ENCODE data around the gene TTBK2. TPM values are rescaled to one million over a fixed set of nuclear protein-coding genes. Genes with fewer than 3 reads are reported as not detected.

Gene TTBK2
- total and polyA plus RNA-seq, 10 of the 15 experiments (the other 5 are each of a cell fraction or from before 2014, with no cell fraction given) = 0.66 to 9.1 (median 3.7) TPM

GRCh38 chr15:42720071-42720470 is 200.5 kb downstream of the TTBK2 start:
- H3K9me3 ChIP-seq (replicated peaks; ENCODE audit: control insufficient read depth, insufficient read depth, low read length) = no peaks in the 10 kb centered on the region
- no peak overlapping the region for H3K4me3 ChIP-seq
- no peak for ATAC-seq
- BruUV-seq (replicated peaks) = no TSS peak
- 94% methylated on average over 3 of the region's 3 CpGs for WGBS (ENCODE audit: insufficient coverage, insufficient replicate concordance, low lambda C conversion rate, missing lambda C conversion rate)
- SMC1A ChIA-PET (ENCODE audit: uncharacterized antibody, unreplicated experiment) = no interaction called here
- H3K27ac ChIP-seq (ENCODE audit: control insufficient read depth, insufficient read depth) = no peak overlapping the region
- H3K36me3 ChIP-seq (ENCODE audit: control insufficient read depth in 2 of 2, insufficient read depth in 2 of 2, low read length in 1 of 2) = peaks cover 10 to 12% of the 10 kb centered on the region in 2 experiments
- no peak for FAIRE-seq
- H3K27me3 ChIP-seq (replicated peaks in 1 of 2; ENCODE audit: control insufficient read depth in 2 of 2, insufficient read depth in 2 of 2, low read length in 1 of 2) = no peaks in the 10 kb centered on the region
- no peak overlapping the region for H3K9ac ChIP-seq (ENCODE audit: control insufficient read depth, insufficient read depth, low read length)
- H2AFZ ChIP-seq (ENCODE audit: control insufficient read depth, low read depth, low read length) = no peak overlapping the region
- in situ Hi-C loops (cut with MboI) (no loop called here), intact Hi-C loops (cut with micrococcal nuclease; ENCODE audit: unreplicated experiment) (no loop called here)
- TF ChIP-seq IRF4 (IDR thresholded peaks at IDR 0.05; ENCODE audit: low read depth, low read length) = no peak
- no peak for TF ChIP-seq ETV6 (conservative IDR thresholded peaks at IDR 0.05 in 1 of 2, IDR thresholded peaks at IDR 0.05 in 1 of 2; ENCODE audit: borderline replicate concordance in 1 of 2, low read depth in 1 of 2)
- TF ChIP-seq IKZF1 (conservative IDR thresholded peaks at IDR 0.05) = no peak
- no peak for TF ChIP-seq RUNX3 (IDR thresholded peaks at IDR 0.05; ENCODE audit: low read length)
- no peak for TF ChIP-seq MAX (IDR thresholded peaks at IDR 0.05; ENCODE audit: low read depth, low read length)
- TF ChIP-seq CUX1 (IDR thresholded peaks at IDR 0.05; ENCODE audit: insufficient replicate concordance, low read depth, low read length) = no peak
- no peak for TF ChIP-seq EP300 (IDR thresholded peaks at IDR 0.05; ENCODE audit: borderline replicate concordance in 1 of 2, control insufficient read depth in 1 of 2, low read depth in 2 of 2, low read length in 2 of 2)
- H3K4me2 ChIP-seq (ENCODE audit: control insufficient read depth, insufficient read depth) = no peak overlapping the region
- H3K79me2 ChIP-seq (ENCODE audit: control insufficient read depth, insufficient read depth, low read length) = no peaks in the 10 kb centered on the region
- no peaks in the 10 kb centered on the region for H3K4me1 ChIP-seq (ENCODE audit: control insufficient read depth, insufficient read depth, low read length)
- POLR2A ChIA-PET = no interaction called here
- no peaks in the 10 kb centered on the region for H4K20me1 ChIP-seq (ENCODE audit: control insufficient read depth, insufficient read depth)
- no peak for DNase-seq (ENCODE audit: low read depth, low spot score)
- CTCF ChIA-PET = interaction anchor here (1.0 kb wide), 1 partner anchor 208 kb away, joined by 3 read pairs; no protein-coding TSS in a partner anchor
- RAD21 ChIA-PET (ENCODE audit: unreplicated experiment) = no interaction called here
